GM12892 (cell line): ENCODE data around the gene KIFC3.

Experiments used
- DNase-seq: peaks from one replicate; pipeline ENCODE4 v3.0.0; 2011; ENCODE audit not compliant: insufficient read length
- FAIRE-seq: peaks from 2 replicates; lab custom pipeline; 2011; peaks lifted over from hg19 to GRCh38; lab: Jason Lieb, UNC
- POLR2A ChIP-seq: IDR thresholded peaks from 2 replicates; pipeline ENCODE4 v1.6.1; 2011; ENCODE audit warnings: low read depth, low read length, control low read depth
- POLR2AphosphoS5 ChIP-seq: IDR thresholded peaks from 2 replicates; pipeline ENCODE4 v1.6.1; 2011; ENCODE audit warnings: low read depth, low read length, control low read depth
- TAF1 ChIP-seq: IDR thresholded peaks from 2 replicates; pipeline ENCODE4 v1.6.1; 2011; ENCODE audit warnings: low read depth, mild to moderate bottlenecking, control low read depth, low read length, borderline replicate concordance

Gene KIFC3

DNA sequence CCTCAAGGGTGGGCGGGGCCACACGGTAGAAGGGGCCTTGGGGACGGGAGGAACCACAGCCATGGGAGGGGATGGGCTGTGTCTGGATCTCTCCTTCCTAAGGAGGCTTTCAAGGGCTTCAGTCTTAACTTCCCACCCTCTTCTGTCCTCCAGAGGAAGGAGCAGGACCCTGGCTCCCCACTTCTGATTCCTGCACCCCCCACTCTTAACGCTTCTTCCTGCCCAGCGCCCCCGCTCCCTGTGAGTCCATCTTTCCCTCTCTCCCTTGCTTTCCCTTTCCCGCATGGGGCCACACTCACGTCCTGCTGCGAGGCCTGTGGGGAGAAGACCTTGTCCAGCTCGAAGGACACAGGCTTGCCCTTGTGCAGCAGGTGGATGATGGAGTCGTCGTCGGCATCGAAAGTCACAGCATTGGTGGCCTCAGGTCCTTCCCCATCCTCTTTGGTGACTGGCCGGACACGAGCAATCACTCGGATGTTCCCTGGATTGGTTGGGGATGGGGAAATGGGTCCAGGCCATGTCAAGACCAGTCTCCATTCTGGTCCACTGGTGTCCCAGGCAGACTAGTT is 37.0 kb downstream of the KIFC3 start:
- no peak for TF ChIP-seq POLR2A
- TF ChIP-seq TAF1 = no peak
- TF ChIP-seq POLR2AphosphoS5 = no peak
- DNase-seq (no peak), FAIRE-seq (no peak)

DNA sequence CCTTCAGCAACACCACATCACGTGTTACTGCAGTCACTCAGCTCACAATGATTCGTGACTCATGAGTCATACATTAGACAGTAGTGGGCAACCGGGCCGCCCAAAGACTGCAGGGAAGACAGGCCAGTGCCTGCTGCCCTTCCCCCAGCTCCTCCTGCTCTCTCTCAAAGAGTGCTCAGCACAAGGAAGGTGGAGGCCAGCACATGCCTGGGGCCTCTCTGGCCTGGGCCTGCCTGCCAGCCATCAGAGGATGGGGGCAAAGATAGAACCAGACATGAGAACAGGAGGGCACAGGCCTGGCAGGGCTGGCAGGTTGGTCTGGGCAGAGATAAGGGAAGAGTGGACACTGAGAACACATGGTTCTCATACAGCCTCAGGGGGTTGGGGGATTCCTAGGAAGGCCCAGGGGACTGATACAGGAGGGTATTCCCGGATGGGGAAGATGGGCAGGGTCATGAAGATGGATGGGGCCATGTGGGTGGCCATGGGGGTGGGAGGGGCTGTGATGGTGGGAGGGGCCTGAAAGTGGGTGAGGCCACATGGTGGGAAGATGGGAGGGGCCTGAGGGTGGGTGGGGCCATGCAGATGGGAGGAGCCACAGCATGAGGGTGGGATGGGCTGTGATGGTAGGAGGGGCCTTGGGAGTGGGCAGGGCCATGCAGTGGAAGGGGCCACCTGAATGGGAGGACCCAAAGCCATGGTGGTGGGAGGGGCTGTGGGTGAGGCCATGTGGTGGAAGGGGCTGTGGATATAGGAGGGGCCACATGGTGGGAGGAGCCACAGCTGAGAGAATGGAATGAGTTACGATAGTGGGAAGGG is 37.7 kb downstream of the KIFC3 start:
- TF ChIP-seq POLR2A (no peak), TAF1 (no peak), POLR2AphosphoS5 (no peak)
- peak; percentile 52 for DNase-seq
- FAIRE-seq = no peak

DNA sequence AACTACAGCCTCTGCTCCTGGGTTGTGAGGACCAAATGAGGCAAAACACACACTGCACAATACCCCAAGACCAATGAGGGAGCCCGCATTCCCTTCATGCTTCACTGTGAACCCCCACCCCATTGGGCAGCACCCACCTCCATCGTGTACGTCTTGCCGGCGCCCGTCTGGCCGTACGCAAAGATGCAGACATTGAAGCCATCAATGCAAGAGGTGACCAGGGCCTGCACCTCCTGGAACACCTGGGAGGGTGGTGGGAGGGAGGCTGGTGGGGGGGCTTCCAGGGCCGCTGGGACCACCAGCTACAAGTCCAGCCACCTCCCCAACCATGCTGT is 38.3 kb downstream of the KIFC3 start:
- FAIRE-seq (no peak), DNase-seq (no peak)
- TF ChIP-seq POLR2AphosphoS5 (no peak), POLR2A (no peak), TAF1 (no peak)

DNA sequence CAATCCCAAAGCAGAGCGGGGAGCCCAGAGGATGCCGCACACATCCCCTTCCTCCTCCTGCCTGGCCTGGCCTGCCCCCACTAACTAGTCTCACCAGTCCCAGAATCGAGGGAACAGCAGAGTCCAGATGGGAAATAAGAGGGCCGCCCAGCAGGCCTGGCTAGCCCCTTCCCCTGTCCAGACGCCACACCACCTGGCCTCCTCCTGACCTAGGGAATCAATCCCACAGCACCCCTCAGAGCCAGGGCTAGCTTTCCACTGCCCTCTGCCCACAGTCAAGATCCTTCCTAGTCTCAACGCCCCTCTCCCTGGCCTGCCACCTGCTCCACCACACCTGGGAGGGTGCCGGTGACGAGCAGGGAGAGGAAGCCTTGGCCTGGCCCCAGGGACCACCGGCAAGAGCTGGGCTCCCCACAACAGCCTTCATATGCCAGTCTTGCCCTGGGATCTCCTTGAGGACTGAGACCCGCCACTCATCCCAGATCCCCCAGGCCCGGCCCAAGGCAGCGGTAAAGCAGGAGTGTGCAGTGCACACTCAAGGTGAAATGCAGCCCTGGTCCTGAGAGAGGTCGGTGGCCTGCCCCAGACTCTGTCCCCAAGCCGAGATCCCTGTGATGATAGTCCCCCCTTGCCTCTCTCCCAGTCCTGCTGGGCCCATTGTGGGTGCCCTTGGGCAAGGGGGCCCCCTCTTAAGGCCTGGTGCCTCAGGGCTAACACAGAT is 38.8 kb downstream of the KIFC3 start:
- DNase-seq (no peak), FAIRE-seq (no peak)
- TF ChIP-seq POLR2AphosphoS5 = no peak
- no peak for TF ChIP-seq POLR2A
- no peak for TF ChIP-seq TAF1

DNA sequence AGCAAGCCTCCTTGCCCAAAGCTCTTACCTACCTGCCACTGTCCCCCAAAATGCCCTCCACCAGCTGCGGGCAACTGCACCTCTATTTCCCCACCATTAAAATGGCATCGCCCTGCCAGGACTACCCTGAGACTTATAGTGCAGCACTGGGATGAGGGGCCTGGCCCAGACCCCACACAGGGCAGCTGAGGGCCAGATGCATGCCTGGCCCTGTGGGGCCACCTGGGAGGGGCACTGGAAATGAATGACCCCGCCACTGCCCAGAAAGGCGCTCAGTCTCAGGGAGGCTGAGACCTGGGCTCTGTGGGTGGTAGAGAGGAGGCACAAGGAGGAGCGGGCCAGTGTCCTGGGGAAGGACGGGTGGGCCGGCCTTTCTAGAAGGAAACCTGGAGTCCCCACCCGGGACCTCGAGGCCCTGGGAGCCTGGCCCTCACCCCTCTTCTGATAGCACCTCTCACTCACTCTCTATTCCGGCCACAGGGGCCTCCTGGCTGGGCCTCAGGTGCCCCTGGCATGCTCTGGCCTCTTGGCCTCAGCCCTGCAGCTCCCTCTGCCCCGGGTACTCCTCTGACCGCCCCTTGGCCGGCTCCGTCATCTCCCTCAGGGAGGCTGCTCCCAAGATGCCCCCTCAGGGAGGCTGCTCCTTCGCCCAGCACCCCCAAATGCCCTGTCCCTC is 39.8 kb downstream of the KIFC3 start:
- no peak for TF ChIP-seq POLR2AphosphoS5
- no peak for TF ChIP-seq TAF1
- no peak for TF ChIP-seq POLR2A
- DNase-seq (no peak), FAIRE-seq (no peak)

DNA sequence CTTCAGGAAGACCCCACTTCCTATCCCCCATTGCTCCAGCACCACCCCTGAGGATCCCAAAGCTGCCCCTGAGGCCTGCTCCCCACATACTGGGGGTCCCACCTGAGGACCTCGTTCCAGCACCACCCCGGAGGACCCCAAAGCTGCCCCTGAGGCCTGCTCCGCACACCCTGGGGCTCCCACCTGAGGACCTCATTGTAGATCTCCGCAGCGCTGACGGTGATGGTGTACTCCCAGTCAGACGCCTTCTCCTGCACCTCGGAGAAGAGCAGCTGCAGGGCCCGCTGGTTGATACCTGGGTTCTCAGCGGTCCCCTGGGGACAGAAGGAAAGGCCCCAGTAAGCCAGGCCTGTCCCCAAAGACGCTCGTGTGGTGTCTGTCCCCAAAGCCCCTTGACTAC is 40.3 kb downstream of the KIFC3 start:
- TF ChIP-seq POLR2A (no peak), POLR2AphosphoS5 (no peak), TAF1 (no peak)
- FAIRE-seq (no peak), DNase-seq (no peak)

DNA sequence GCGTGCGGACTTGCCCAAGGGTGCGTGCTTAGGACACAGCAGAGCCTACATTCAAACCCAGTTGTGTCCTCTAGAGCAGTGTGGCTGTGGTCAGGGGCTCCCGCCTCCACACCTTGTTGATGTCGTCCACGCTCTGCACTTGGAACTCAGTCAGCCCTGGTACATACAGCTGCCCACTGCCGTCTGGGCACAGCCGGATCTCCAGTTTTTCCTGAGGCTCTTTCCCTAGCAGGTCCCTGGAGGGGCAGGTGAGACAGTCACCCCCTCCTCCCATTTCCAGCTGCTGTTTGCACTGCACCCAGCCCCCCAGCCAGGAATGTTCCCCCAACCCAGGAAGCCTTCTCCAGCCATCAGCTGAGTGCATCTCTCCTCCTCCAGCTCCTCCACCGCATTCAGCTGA is 41.0 kb downstream of the KIFC3 start:
- no peak for DNase-seq

DNA sequence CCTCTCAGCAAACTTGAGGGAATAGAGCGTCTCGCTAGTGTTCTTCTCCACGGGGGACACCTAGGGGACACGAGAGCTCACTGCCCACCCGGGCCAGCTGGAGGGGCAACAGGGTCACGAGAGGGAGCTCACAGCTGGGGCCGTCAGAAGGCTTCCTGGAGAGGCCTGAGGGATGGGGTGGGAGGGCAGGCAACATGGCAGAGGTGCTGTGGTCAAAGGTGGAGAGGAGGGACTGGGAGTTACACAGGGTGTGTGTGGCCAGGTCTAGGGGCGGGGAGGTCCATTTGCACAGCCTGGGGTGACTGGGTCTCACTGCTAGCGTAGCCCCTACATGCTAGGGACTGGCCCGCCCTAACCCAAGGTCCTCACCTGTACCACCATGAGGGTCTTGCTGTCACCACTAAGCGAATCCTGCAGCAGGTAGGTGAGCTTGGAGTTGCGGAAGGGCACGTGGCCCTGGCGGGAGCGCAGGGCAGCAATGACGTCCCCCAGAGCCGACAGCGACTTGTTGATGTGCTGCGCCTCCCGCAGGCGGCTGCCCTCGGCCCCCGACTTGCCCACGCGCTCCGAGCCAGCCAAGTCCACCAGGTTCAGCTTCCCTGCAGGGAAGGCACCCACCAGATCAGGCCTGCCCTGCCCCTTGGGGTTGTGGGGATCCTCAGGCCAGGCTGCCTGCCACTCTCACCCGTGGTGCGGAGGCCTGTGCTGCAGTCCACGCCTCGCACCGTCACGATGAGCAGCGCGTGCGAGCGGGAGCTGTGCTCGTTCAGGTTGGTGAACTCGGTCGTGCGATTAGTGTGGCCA is 41.7 kb downstream of the KIFC3 start:
- no peak for DNase-seq
- FAIRE-seq = no peak
- no peak for TF ChIP-seq POLR2AphosphoS5
- no peak for TF ChIP-seq POLR2A
- no peak for TF ChIP-seq TAF1

More for the DNA sequence above, 41.0 kb downstream of the KIFC3 start:
- TF ChIP-seq TAF1 (no peak), POLR2AphosphoS5 (no peak), POLR2A (no peak)
- FAIRE-seq = no peak

DNA sequence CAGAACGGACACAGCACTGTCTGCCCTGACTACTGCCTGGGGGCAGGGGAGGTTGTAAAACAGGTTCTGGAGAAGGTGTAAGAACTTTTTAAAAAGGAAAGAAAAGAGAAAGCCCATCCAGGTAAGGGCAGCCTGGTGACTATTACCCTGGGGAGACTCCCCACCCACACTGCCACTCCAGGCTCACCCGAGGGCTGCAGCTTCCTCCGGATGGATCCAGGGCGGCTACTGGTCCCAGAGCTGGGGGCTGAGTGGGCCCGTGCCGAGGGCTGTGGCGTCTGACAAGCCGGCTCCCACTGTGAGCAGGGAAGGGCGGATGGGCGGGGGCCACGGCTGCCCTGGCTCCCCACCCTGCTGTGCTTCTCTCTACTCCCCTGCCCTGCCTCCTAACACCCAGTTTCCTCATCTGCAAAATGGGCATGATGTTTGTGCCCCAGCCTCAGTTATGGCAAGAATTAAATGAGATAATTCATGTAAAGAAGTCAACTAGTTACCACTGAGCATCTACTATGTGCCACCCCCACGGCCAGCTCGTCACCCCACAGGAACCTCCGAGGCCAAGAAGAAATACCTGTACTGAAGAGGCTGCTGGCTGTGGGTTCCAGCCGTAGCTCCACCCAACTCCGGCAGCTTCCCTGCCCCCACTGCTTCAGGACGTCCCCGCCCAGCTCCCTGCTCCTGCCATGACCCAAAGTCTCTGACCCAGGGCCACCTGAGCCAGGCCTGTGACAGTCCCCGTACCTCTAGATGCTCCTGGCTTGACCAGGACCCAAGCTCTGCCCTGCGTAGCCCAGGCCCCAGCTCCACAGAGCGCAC is 42.5 kb downstream of the KIFC3 start:
- FAIRE-seq (no peak), DNase-seq (no peak)
- TF ChIP-seq POLR2AphosphoS5 (no peak), TAF1 (no peak), POLR2A (no peak)

DNA sequence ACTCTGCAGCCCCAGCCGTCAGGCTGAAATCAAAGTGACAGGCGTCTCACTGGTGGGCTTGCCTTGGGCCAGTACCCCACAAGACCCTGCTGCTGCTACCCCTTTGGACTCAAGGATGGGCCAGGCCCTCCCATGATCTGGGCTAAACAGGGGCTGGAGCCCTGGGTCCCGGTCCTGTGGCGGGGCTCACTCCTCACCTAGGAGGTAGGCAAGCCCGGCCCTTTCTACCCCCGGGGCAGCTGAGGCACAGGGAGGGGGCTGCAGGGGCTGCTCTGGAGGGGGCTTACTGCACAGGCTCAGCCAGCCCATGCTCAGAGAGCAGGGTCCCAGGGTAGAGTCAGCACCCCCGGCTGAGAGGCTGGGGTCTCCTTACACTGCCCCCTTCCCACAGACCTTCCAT is 43.2 kb downstream of the KIFC3 start:
- TF ChIP-seq POLR2AphosphoS5 (no peak), POLR2A (no peak), TAF1 (no peak)
- DNase-seq (no peak), FAIRE-seq (no peak)
